AG04449 (cell line): ENCODE data around the gene HSPH1.

Experiments
- CTCF ChIA-PET: fragments of 350-600 bp; formaldehyde crosslinking; extraction: SDS; loops from one replicate; lab custom pipeline; 2021; ENCODE audit warnings: antibody characterized with exemption; lab: Yijun Ruan, JAX
- POLR2A ChIA-PET: fragments of 400-600, 350-600 bp; formaldehyde crosslinking; extraction: SDS; loops from one replicate; lab custom pipeline; 2020; ENCODE audit warnings: antibody characterized with exemption, inconsistent platforms; lab: Yijun Ruan, JAX
- DNase-seq: peaks from one replicate; pipeline ENCODE4 v3.0.0-alpha.2; 2010; ENCODE audit warnings: low read depth, low spot score
- H3K4me3 ChIP-seq: 2 replicates; pipeline ENCODE4 v1.5.1; 2011; ENCODE audit warnings: low read depth, mild to moderate bottlenecking, control low read depth, low read length
- CTCF ChIP-seq: IDR thresholded peaks from one replicate; pipeline ENCODE4 v1.5.1; 2011; ENCODE audit warnings: mild to moderate bottlenecking, moderate library complexity, low read length, control low read depth, inconsistent platforms; ENCODE audit not compliant: insufficient read depth; ENCODE audit errors: missing control alignments

Gene HSPH1

GRCh38 chr13:31133621-31134020, 28.1 kb downstream of the HSPH1 start:
- CTCF ChIA-PET, result no interaction called here
- POLR2A ChIA-PET, result no interaction called here
- DNase-seq, result no peak
- no peak overlapping the region for H3K4me3 ChIP-seq
- no peak for TF ChIP-seq CTCF

GRCh38 chr13:31131470-31131961, 30.2 kb downstream of the HSPH1 start:
- ChIA-PET POLR2A (no interaction called here), CTCF (no interaction called here)
- TF ChIP-seq CTCF, result no peak
- H3K4me3 ChIP-seq, result no peak overlapping the region
- DNase-seq, result no peak

- POLR2A ChIA-PET, result no interaction called here
- DNase-seq, result no peak
- CTCF ChIA-PET, result no interaction called here
- H3K4me3 ChIP-seq, result no peak overlapping the region
- no peak for TF ChIP-seq CTCF
Observed at GRCh38 chr13:31129419-31129818, 32.3 kb downstream of the HSPH1 start.

- no peak for TF ChIP-seq CTCF
- CTCF ChIA-PET, result interaction anchor here (0.7 kb wide), 1 partner anchor 19 kb away, joined by 3 read pairs; no protein-coding TSS in a partner anchor
- POLR2A ChIA-PET, result no interaction called here
- DNase-seq, result no peak
- H3K4me3 ChIP-seq, result no peak overlapping the region
Observed at GRCh38 chr13:31124204-31124603, 37.5 kb downstream of the HSPH1 start.

- no peak for DNase-seq
- no peak overlapping the region for H3K4me3 ChIP-seq
- no peak for TF ChIP-seq CTCF
- POLR2A ChIA-PET, result interaction anchor here (0.6 kb wide), 1 partner anchor 253 kb away, joined by 3 read pairs; no protein-coding TSS in a partner anchor
- CTCF ChIA-PET, result no interaction called here
Observed at GRCh38 chr13:31122544-31123260, 39.0 kb downstream of the HSPH1 start.

- ChIA-PET CTCF (no interaction called here), POLR2A (no interaction called here)
- TF ChIP-seq CTCF, result no peak
- no peak overlapping the region for H3K4me3 ChIP-seq
- DNase-seq, result no peak
Observed at GRCh38 chr13:31122143-31122542, 39.6 kb downstream of the HSPH1 start.
